Neuronal stem cell (in vitro differentiated cells): ENCODE data around the gene OSBPL9.

ENCODE experiments used
- DNase-seq: peaks from one replicate; pipeline ENCODE4 v3.0.0-alpha.2; 2013; ENCODE audit warnings: low spot score
- H2AFZ ChIP-seq: one replicate; pipeline ENCODE4 v1.6.1; 2013; ENCODE audit warnings: mild to moderate bottlenecking, low read length, inconsistent platforms
- H2AK5ac ChIP-seq: 2 replicates; pipeline ENCODE4 v1.6.1; 2013; ENCODE audit warnings: low read depth, mild to moderate bottlenecking, inconsistent platforms, low read length, moderate library complexity, mixed read lengths
- H2BK120ac ChIP-seq: 2 replicates; pipeline ENCODE4 v1.6.1; 2013; ENCODE audit warnings: low read depth, mild to moderate bottlenecking, inconsistent platforms, low read length, moderate library complexity, mixed read lengths
- H2BK12ac ChIP-seq: one replicate; pipeline ENCODE4 v1.6.1; 2013; ENCODE audit warnings: low read length, inconsistent platforms
- H2BK15ac ChIP-seq: 2 replicates; pipeline ENCODE4 v1.6.1; 2013; ENCODE audit warnings: mild to moderate bottlenecking, low read length, inconsistent platforms, mixed read lengths
- H2BK5ac ChIP-seq: one replicate; pipeline ENCODE4 v1.6.1; 2013; ENCODE audit warnings: inconsistent platforms, mild to moderate bottlenecking, low read length, moderate library complexity
- H3K14ac ChIP-seq: one replicate; pipeline ENCODE4 v1.6.1; 2013; ENCODE audit warnings: low read length, inconsistent platforms
- H3K18ac ChIP-seq: 2 replicates; pipeline ENCODE4 v1.6.1; 2013; ENCODE audit warnings: low read length, inconsistent platforms
- H3K23ac ChIP-seq: 2 replicates; pipeline ENCODE4 v1.6.1; 2013; ENCODE audit warnings: low read depth, mild to moderate bottlenecking, mixed read lengths, low read length, inconsistent platforms; ENCODE audit not compliant: poor library complexity
- H3K27ac ChIP-seq: replicated peaks from 3 replicates; pipeline ENCODE4 v1.5.1; 2013; ENCODE audit warnings: low read length, inconsistent platforms
- H3K27me3 ChIP-seq, 3 experiments: 2 replicates each; pipeline ENCODE4 v1.6.1; 2013; ENCODE audit warnings: low read length in 3 of 3, mild to moderate bottlenecking in 2 of 3, inconsistent platforms in 1 of 3, low read depth in 1 of 3, mixed read lengths in 1 of 3, moderate library complexity in 1 of 3; ENCODE audit not compliant: control insufficient read depth in 3 of 3, insufficient read depth in 3 of 3
- H3K36me3 ChIP-seq, 2 donors: replicated peaks in 1 of 2; 2 replicates each; pipeline ENCODE4 v1.6.1; 2013; ENCODE audit warnings: low read length in 2 of 2; ENCODE audit not compliant: control insufficient read depth in 2 of 2, insufficient read depth in 2 of 2
- H3K4ac ChIP-seq: 2 replicates; pipeline ENCODE4 v1.6.1; 2013; ENCODE audit warnings: inconsistent platforms, mild to moderate bottlenecking, low read length, moderate library complexity
- H3K4me1 ChIP-seq, 2 donors: 1 replicate in 1 of 2; 2 replicates in 1 of 2; pipeline ENCODE4 v1.6.1; 2013; ENCODE audit warnings: low read length in 2 of 2, low read depth in 1 of 2; ENCODE audit not compliant: control insufficient read depth in 2 of 2, insufficient read depth in 1 of 2
- H3K4me2 ChIP-seq: one replicate; pipeline ENCODE4 v1.6.1; 2013; ENCODE audit warnings: mild to moderate bottlenecking, low read length, inconsistent platforms; ENCODE audit not compliant: insufficient read depth, poor library complexity, severe bottlenecking
- H3K4me3 ChIP-seq, 2 donors: 2 replicates each; pipeline ENCODE4 v1.5.1; 2013; ENCODE audit warnings: low read length in 2 of 2, mild to moderate bottlenecking in 2 of 2, inconsistent platforms in 1 of 2, moderate library complexity in 1 of 2
- H3K79me1 ChIP-seq: one replicate; pipeline ENCODE4 v1.6.1; 2013; ENCODE audit warnings: low read depth, mild to moderate bottlenecking, inconsistent platforms, low read length, moderate library complexity
- H3K9ac ChIP-seq: one replicate; pipeline ENCODE4 v1.6.1; 2013; ENCODE audit warnings: mild to moderate bottlenecking, low read depth, low read length, inconsistent platforms; ENCODE audit not compliant: poor library complexity
- H3K9me3 ChIP-seq, 2 donors: replicated peaks in 1 of 2; 2 replicates each; pipeline versions ENCODE3 to v1.6.1; 2013; ENCODE audit warnings: low read length in 2 of 2, mild to moderate bottlenecking in 2 of 2, inconsistent platforms in 1 of 2, low read depth in 1 of 2, mixed read lengths in 1 of 2, moderate library complexity in 1 of 2; ENCODE audit not compliant: control insufficient read depth in 2 of 2, insufficient read depth in 1 of 2
- H4K8ac ChIP-seq: one replicate; pipeline ENCODE4 v1.6.1; 2013; ENCODE audit warnings: low read depth, mild to moderate bottlenecking, inconsistent platforms, low read length, moderate library complexity
- H4K91ac ChIP-seq: one replicate; pipeline ENCODE4 v1.6.1; 2013; ENCODE audit warnings: low read length, low read depth, mild to moderate bottlenecking, inconsistent platforms; ENCODE audit not compliant: poor library complexity
- WGBS, 2 donors: extraction: QIAGEN DNeasy Blood & Tissue Kit; methylation state at CpG; one replicate each; pipeline ENCODE4 v1.1.7; 2013; ENCODE audit warnings: missing lambda C conversion rate in 2 of 2, mixed read lengths in 1 of 2; ENCODE audit not compliant: insufficient read length in 2 of 2, insufficient replicate concordance in 1 of 2; ENCODE audit errors: extremely low coverage in 2 of 2; 5-methylcytosine and 5-hydroxymethylcytosine counted together

The OSBPL9 gene

GRCh38 chr1:51664421-51665240 lies 47.7 kb downstream of the OSBPL9 start:
- Histone ChIP-seq H2BK120ac (no peak overlapping the region), H2AK5ac (no peak overlapping the region), H4K91ac (no peak overlapping the region), H3K23ac (no peak overlapping the region), H2BK15ac (no peak overlapping the region), H3K9me3 (no peaks in the 10 kb centered on the region), H2BK12ac (no peak overlapping the region), H2BK5ac (no peak overlapping the region), H3K79me1 (no peaks in the 10 kb centered on the region), H3K4ac (no peak overlapping the region), H3K9ac (no peak overlapping the region), H3K36me3 (no peaks in the 10 kb centered on the region), H3K18ac (no peak overlapping the region), H3K4me3 (no peak overlapping the region), H3K4me1 (peaks cover 3 to 6% of the 10 kb centered on the region in 2 donors), H2AFZ (no peak overlapping the region), H3K14ac (no peak overlapping the region), H3K4me2 (no peak overlapping the region), H4K8ac (no peak overlapping the region), H3K27ac (no peak overlapping the region), H3K27me3 (no peaks in the 10 kb centered on the region)
- no CpG with 5 or more reads among the region's 6 CpGs for WGBS, 2 donors
- DNase-seq = no peak

- no peak overlapping the region for H3K4me2 ChIP-seq
- no peak overlapping the region for H2BK12ac ChIP-seq
- H2BK120ac ChIP-seq = no peak overlapping the region
- H3K4ac ChIP-seq = no peak overlapping the region
- no peak overlapping the region for H4K91ac ChIP-seq
- DNase-seq = no peak
- H2BK5ac ChIP-seq = no peak overlapping the region
- no peak overlapping the region for H3K23ac ChIP-seq
- H3K14ac ChIP-seq = no peak overlapping the region
- H3K18ac ChIP-seq = no peak overlapping the region
- no peak overlapping the region for H2AFZ ChIP-seq
- no peak overlapping the region for H3K4me3 ChIP-seq
- peaks cover 0 to 6% of the 10 kb centered on the region in 2 donors for H3K4me1 ChIP-seq
- no peaks in the 10 kb centered on the region for H3K79me1 ChIP-seq
- H3K27me3 ChIP-seq = no peaks in the 10 kb centered on the region
- no peak overlapping the region for H3K27ac ChIP-seq
- H2BK15ac ChIP-seq = no peak overlapping the region
- no peak overlapping the region for H4K8ac ChIP-seq
- WGBS, 2 donors = no CpG with 5 or more reads among the region's 2 CpGs
- no peaks in the 10 kb centered on the region for H3K9me3 ChIP-seq
- no peaks in the 10 kb centered on the region for H3K36me3 ChIP-seq
- H3K9ac ChIP-seq = no peak overlapping the region
- no peak overlapping the region for H2AK5ac ChIP-seq
These were observed 49.6 kb downstream of the OSBPL9 start for GRCh38 chr1:51666478-51666877.

- H3K14ac ChIP-seq = no peak overlapping the region
These were observed 50.7 kb downstream of the OSBPL9 start for GRCh38 chr1:51667561-51667960.

GRCh38 chr1:51669272-51669671 lies 52.4 kb downstream of the OSBPL9 start:
- no peak overlapping the region for H3K9ac ChIP-seq
- no peak overlapping the region for H3K4me3 ChIP-seq
- H3K9me3 ChIP-seq = no peaks in the 10 kb centered on the region
- H3K4ac ChIP-seq = no peak overlapping the region
- no peak for DNase-seq
- H3K27ac ChIP-seq = no peak overlapping the region
- no peak overlapping the region for H2BK12ac ChIP-seq
- H2AK5ac ChIP-seq = no peak overlapping the region
- no peak overlapping the region for H3K23ac ChIP-seq
- no peak overlapping the region for H3K4me2 ChIP-seq
- no peaks in the 10 kb centered on the region for H3K36me3 ChIP-seq
- H3K4me1 ChIP-seq = peaks cover 0 to 6% of the 10 kb centered on the region in 2 donors
- H3K27me3 ChIP-seq = no peaks in the 10 kb centered on the region
- WGBS, 2 donors = no CpG with 5 or more reads among the region's 4 CpGs
- no peak overlapping the region for H2AFZ ChIP-seq
- no peak overlapping the region for H2BK120ac ChIP-seq
- H3K14ac ChIP-seq = no peak overlapping the region
- H3K79me1 ChIP-seq = no peaks in the 10 kb centered on the region
- H4K8ac ChIP-seq = no peak overlapping the region
- no peak overlapping the region for H2BK15ac ChIP-seq
- H3K18ac ChIP-seq = no peak overlapping the region
- H2BK5ac ChIP-seq = no peak overlapping the region
- no peak overlapping the region for H4K91ac ChIP-seq

More at GRCh38 chr1:51667561-51667960, 50.7 kb downstream of the OSBPL9 start:
- no peak for DNase-seq
- Histone ChIP-seq H4K91ac (no peak overlapping the region), H2AFZ (no peak overlapping the region), H3K36me3 (no peaks in the 10 kb centered on the region), H3K79me1 (no peaks in the 10 kb centered on the region), H2BK5ac (no peak overlapping the region), H3K4ac (no peak overlapping the region), H3K9me3 (no peaks in the 10 kb centered on the region), H3K18ac (no peak overlapping the region), H2BK12ac (no peak overlapping the region), H3K4me1 (peaks cover 0 to 6% of the 10 kb centered on the region in 2 donors), H3K4me2 (no peak overlapping the region), H2BK15ac (no peak overlapping the region), H2AK5ac (no peak overlapping the region), H4K8ac (no peak overlapping the region), H3K4me3 (no peak overlapping the region), H3K9ac (no peak overlapping the region), H3K27me3 (no peaks in the 10 kb centered on the region), H3K23ac (no peak overlapping the region), H2BK120ac (no peak overlapping the region), H3K27ac (no peak overlapping the region)
- WGBS, 2 donors = no CpG with 5 or more reads among the region's 2 CpGs
